Measurements from ENCODE around the gene ZNF662. TPM values are rescaled to one million over a fixed set of nuclear protein-coding genes. Genes with fewer than 3 reads are reported as not detected.

ZNF662 gene
- total RNA-seq, 1 experiment from 2014 or later = not detected

DNA sequence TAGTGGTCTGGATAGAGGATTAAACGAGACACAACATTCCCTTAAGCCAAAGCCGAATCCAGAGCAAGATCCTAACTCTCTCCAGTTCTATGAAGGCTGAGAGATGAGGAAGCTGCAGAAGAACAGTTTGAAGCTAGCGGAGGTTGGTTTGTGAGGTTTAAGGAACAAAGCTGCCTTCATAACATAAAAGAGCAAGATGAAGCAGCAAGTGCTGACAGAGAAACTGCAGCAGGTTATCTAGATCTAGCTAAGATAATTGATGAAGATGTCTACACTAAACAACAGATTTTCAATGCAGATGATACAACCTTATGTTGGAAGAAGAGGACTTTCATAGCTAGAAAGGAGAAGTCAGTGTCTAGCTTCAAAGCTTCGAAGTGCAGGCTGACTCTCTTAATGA, 58.3 kb downstream of the ZNF662 start:
- no peak overlapping the region for H4K8ac ChIP-seq (replicated peaks; ENCODE audit: insufficient read length, low read depth, low read length)
- no peak overlapping the region for H3K9ac ChIP-seq (ENCODE audit: extremely low read depth, insufficient read length, low read length)
- H2AK5ac ChIP-seq (ENCODE audit: insufficient read length, low read length) = no peak overlapping the region
- H3T11ph ChIP-seq (ENCODE audit: low read length) = no peak overlapping the region
- H2AFZ ChIP-seq (ENCODE audit: low read length) = no peak overlapping the region
- DNase-seq = no peak
- no peaks in the 10 kb centered on the region for H3K4me1 ChIP-seq (ENCODE audit: insufficient read depth, low read length)
- H4K20me1 ChIP-seq (ENCODE audit: control insufficient read depth, insufficient read depth, insufficient read length) = no peaks in the 10 kb centered on the region
- H2BK15ac ChIP-seq (ENCODE audit: low read depth, low read length) = no peak overlapping the region
- no peak overlapping the region for H4K5ac ChIP-seq (ENCODE audit: insufficient read length, low read depth, low read length)
- no peak overlapping the region for H2BK20ac ChIP-seq (ENCODE audit: low read depth, low read length, poor library complexity, severe bottlenecking)
- H3K56ac ChIP-seq (ENCODE audit: insufficient read length, low read depth, low read length) = no peak overlapping the region
- TF ChIP-seq, protein P1, sequence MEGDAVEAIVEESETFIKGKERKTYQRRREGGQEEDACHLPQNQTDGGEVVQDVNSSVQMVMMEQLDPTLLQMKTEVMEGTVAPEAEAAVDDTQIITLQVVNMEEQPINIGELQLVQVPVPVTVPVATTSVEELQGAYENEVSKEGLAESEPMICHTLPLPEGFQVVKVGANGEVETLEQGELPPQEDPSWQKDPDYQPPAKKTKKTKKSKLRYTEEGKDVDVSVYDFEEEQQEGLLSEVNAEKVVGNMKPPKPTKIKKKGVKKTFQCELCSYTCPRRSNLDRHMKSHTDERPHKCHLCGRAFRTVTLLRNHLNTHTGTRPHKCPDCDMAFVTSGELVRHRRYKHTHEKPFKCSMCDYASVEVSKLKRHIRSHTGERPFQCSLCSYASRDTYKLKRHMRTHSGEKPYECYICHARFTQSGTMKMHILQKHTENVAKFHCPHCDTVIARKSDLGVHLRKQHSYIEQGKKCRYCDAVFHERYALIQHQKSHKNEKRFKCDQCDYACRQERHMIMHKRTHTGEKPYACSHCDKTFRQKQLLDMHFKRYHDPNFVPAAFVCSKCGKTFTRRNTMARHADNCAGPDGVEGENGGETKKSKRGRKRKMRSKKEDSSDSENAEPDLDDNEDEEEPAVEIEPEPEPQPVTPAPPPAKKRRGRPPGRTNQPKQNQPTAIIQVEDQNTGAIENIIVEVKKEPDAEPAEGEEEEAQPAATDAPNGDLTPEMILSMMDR (conservative IDR thresholded peaks at IDR 0.05) = no peak
- Mint-ChIP-seq H3K27me3 (ENCODE audit: low read depth) (peaks cover 7% of the 10 kb centered on the region; the same call in 1 of the 2 replicates), H3K4me1 (no peaks in the 10 kb centered on the region), H3K27ac (no peak overlapping the region), H3K4me3 (no peak overlapping the region), H3K36me3 (ENCODE audit: insufficient read depth in 1 of 3, low read depth in 3 of 3) (no peaks in the 10 kb centered on the region), H3K9me3 (no peaks in the 10 kb centered on the region)
- no CpG with 5 or more reads among the region's 4 CpGs for WGBS (ENCODE audit: extremely low coverage, insufficient read length, low lambda C conversion rate)
- H3K27me3 ChIP-seq (ENCODE audit: insufficient read depth, low read length) = no peaks in the 10 kb centered on the region
- no peak overlapping the region for H3K4ac ChIP-seq (ENCODE audit: low read depth, low read length)
- no peak overlapping the region for H3K14ac ChIP-seq (ENCODE audit: insufficient read depth, low read length)
- H3K4me2 ChIP-seq (ENCODE audit: insufficient read depth, insufficient read length, low read length) = no peak overlapping the region
- no peak overlapping the region for H2BK12ac ChIP-seq (ENCODE audit: insufficient read length, low read depth, low read length)
- H3K23me2 ChIP-seq (ENCODE audit: insufficient read length, low read depth, low read length, poor library complexity, severe bottlenecking) = no peaks in the 10 kb centered on the region
- H3K23ac ChIP-seq (ENCODE audit: insufficient read length, low read depth, low read length) = no peak overlapping the region
- H3K79me1 ChIP-seq (ENCODE audit: insufficient read depth, low read depth, low read length, poor library complexity, severe bottlenecking) = no peaks in the 10 kb centered on the region
- no peak overlapping the region for H2BK120ac ChIP-seq (ENCODE audit: low read depth, low read length, poor library complexity, severe bottlenecking)
- no peak overlapping the region for H3K27ac ChIP-seq (ENCODE audit: insufficient read length, low read depth, low read length)
- no peaks in the 10 kb centered on the region for H3K79me2 ChIP-seq (ENCODE audit: insufficient read depth, low read length)
- no peaks in the 10 kb centered on the region for H3K9me3 ChIP-seq (ENCODE audit: control insufficient read depth, low read depth, low read length)
- H4K91ac ChIP-seq (ENCODE audit: insufficient read length, low read depth, low read length) = no peak overlapping the region
- no peak overlapping the region for H2BK5ac ChIP-seq (ENCODE audit: insufficient read length, low read length)
- no peak overlapping the region for H3K18ac ChIP-seq (ENCODE audit: insufficient read length, low read depth, low read length)

Other genes with a start within 250 kb of the ZNF662 start
- gene KLHL40, start 220.6 kb upstream of the ZNF662 start, total RNA-seq (2021) = not detected in 2 replicates
- 0.46 TPM in 1 of 2 replicates, not detected in the other for gene HHATL, start 203.3 kb upstream of the ZNF662 start, total RNA-seq (2021)
- gene CCDC13, start 132.9 kb upstream of the ZNF662 start, total RNA-seq (2021) = not detected in 2 replicates
- gene HIGD1A, start 101.7 kb upstream of the ZNF662 start, total RNA-seq (2021) = 77.6 and 84.2 TPM in 2 replicates
- 0.13 TPM in 1 of 2 replicates, not detected in the other for gene ACKR2, start 96.7 kb upstream of the ZNF662 start, total RNA-seq (2021)
- not detected in 2 replicates for gene CYP8B1, start 30.3 kb upstream of the ZNF662 start, total RNA-seq (2021)
- 5.3 and 5.4 TPM in 2 replicates for gene GASK1A, start 73.2 kb downstream of the ZNF662 start, total RNA-seq (2021)
- gene POMGNT2, start 199.9 kb downstream of the ZNF662 start, total RNA-seq (2021) = 12.9 and 14.0 TPM in 2 replicates

All from H9 (cell line).